K562 (cell line): Measurements from ENCODE around the gene PACSIN1.

ENCODE experiments used
- BRD9 ChIP-seq: fragments of 450-650 bp; IDR thresholded peaks from 2 replicates; pipeline ENCODE4 v1.6.1; 2018; ENCODE audit warnings: low read depth; ENCODE audit not compliant: partially characterized antibody
- CHD4 ChIP-seq: fragments of 200-600 bp; sonication (generic); IDR thresholded peaks from 3 replicates; pipeline ENCODE4 v1.6.1; 2012; ENCODE audit warnings: low read depth, mild to moderate bottlenecking, mixed read lengths, low read length, inconsistent platforms; ENCODE audit not compliant: insufficient read depth, insufficient replicate concordance, poor library complexity, severe bottlenecking
- ESRRB ChIP-seq: fragments of 250-450 bp; sonication (Bioruptor Pico); IDR thresholded peaks from 2 replicates; pipeline ENCODE4 v1.5.0; 2020; ENCODE audit warnings: mild to moderate bottlenecking, moderate library complexity, borderline replicate concordance
- KDM1A ChIP-seq, 2 experiments: fragments of 450-650 bp; IDR thresholded peaks; 2 replicates each; pipeline ENCODE4 v1.6.1; 2016; ENCODE audit warnings: mild to moderate bottlenecking in 2 of 2
- MAFK ChIP-seq: IDR thresholded peaks from 2 replicates; pipeline ENCODE4 v1.6.1; 2011; ENCODE audit warnings: low read length, improper control_type of control experiment
- NBN ChIP-seq: fragments of 450-650 bp; IDR thresholded peaks from 2 replicates; pipeline ENCODE4 v1.6.1; 2016; ENCODE audit warnings: low read depth, mild to moderate bottlenecking
- NCOA2 ChIP-seq, 2 experiments: fragments of 450-650 bp; IDR thresholded peaks; 2 replicates each; pipeline ENCODE4 v1.6.1; 2018; ENCODE audit warnings: mild to moderate bottlenecking in 2 of 2, moderate library complexity in 1 of 2; ENCODE audit not compliant: partially characterized antibody in 2 of 2
- RBM17 ChIP-seq: fragments of 200-400 bp; formaldehyde crosslinking; IDR thresholded peaks from 2 replicates; pipeline ENCODE4 v1.6.1; 2017; ENCODE audit warnings: low read depth, mild to moderate bottlenecking, low read length, borderline replicate concordance
- SMAD3 ChIP-seq: fragments of 450-650 bp; formaldehyde crosslinking; conservative IDR thresholded peaks from 2 replicates; pipeline ENCODE4 v1.4.0; 2020; ENCODE audit warnings: mild to moderate bottlenecking
- SRSF1 ChIP-seq: fragments of 200-400 bp; formaldehyde crosslinking; IDR thresholded peaks from 2 replicates; pipeline ENCODE4 v1.6.1; 2017; ENCODE audit warnings: mild to moderate bottlenecking, low read depth, low read length, moderate library complexity
- ZNF444 ChIP-seq: fragments of 250-450 bp; sonication (Bioruptor Pico); IDR thresholded peaks from 2 replicates; pipeline ENCODE4 v1.4.0; 2020; ENCODE audit warnings: mild to moderate bottlenecking, moderate library complexity
- ZNF512 ChIP-seq: IDR thresholded peaks from 2 replicates; pipeline ENCODE4 v1.6.1; 2016; ENCODE audit warnings: missing genetic modification characterization, missing compliant biosample characterization
- TF ChIP-seq, protein P1 (sequence below), 3 experiments: IDR thresholded peaks in 2 of 3; conservative IDR thresholded peaks in 1 of 3; 2 replicates each; pipeline ENCODE4 v1.5.1; 2011 to 2012; ENCODE audit warnings: low read length in 3 of 3, mild to moderate bottlenecking in 3 of 3, control low read depth in 2 of 3, improper control_type of control experiment in 1 of 3, inconsistent platforms in 1 of 3, low read depth in 1 of 3, mixed read lengths in 1 of 3, moderate library complexity in 1 of 3; ENCODE audit not compliant: insufficient read depth in 2 of 3

DNA sequence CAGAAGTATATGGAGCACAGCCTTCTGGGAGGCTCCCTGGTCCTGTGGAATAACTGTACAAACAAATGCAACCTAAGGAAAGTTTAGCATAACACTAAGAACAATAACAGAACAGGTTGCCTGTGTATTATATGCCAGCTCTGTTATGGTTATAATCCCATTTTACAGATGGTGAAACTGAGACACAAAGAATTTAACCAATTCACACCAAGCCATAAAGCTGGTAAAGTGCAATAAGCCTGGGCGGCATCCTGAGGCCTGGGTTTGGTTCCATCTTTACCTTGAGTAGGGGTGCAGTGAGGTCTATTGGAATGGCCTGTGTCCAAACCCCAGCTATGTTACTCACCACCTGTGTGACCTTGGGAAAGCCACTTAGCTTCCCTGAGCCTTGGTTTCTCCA is 14.7 kb upstream of the PACSIN1 start:
- no peak for TF ChIP-seq BRD9
- no peak for TF ChIP-seq NCOA2 (IDR thresholded peaks at IDR 0.05; ENCODE audit: partially characterized antibody in 2 of 2)
- no peak for TF ChIP-seq ZNF512
- TF ChIP-seq ESRRB (CRISPR knock-in tag): no peak
- no peak for TF ChIP-seq ZNF444
- TF ChIP-seq SMAD3 (CRISPR knock-in tag): no peak
- no peak for TF ChIP-seq KDM1A (IDR thresholded peaks at IDR 0.05)
- TF ChIP-seq RBM17: no peak
- TF ChIP-seq, protein P1, sequence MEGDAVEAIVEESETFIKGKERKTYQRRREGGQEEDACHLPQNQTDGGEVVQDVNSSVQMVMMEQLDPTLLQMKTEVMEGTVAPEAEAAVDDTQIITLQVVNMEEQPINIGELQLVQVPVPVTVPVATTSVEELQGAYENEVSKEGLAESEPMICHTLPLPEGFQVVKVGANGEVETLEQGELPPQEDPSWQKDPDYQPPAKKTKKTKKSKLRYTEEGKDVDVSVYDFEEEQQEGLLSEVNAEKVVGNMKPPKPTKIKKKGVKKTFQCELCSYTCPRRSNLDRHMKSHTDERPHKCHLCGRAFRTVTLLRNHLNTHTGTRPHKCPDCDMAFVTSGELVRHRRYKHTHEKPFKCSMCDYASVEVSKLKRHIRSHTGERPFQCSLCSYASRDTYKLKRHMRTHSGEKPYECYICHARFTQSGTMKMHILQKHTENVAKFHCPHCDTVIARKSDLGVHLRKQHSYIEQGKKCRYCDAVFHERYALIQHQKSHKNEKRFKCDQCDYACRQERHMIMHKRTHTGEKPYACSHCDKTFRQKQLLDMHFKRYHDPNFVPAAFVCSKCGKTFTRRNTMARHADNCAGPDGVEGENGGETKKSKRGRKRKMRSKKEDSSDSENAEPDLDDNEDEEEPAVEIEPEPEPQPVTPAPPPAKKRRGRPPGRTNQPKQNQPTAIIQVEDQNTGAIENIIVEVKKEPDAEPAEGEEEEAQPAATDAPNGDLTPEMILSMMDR (IDR thresholded peaks at IDR 0.05 in 2 of 3, conservative IDR thresholded peaks at IDR 0.05 in 1 of 3; ENCODE audit: insufficient read depth in 2 of 3, low read depth in 1 of 3, low read length in 3 of 3): no peak
- no peak for TF ChIP-seq SRSF1
- TF ChIP-seq NBN: no peak
- TF ChIP-seq MAFK: no peak
- TF ChIP-seq CHD4: no peak
